Spleen (tissue), 7 donors: ENCODE data around the gene FIG4.

Experiments used
- CTCF ChIP-seq, 11 experiments: fragments of 200-600 bp in 7 of 11; fragments of 450-650 bp in 4 of 11; sonication (generic) in 4 of 11; IDR thresholded peaks in 8 of 11; conservative IDR thresholded peaks in 3 of 11; 1 replicate in 7 of 11; 2 replicates in 4 of 11; pipeline versions ENCODE4 v1.4.0 to v1.8.0; 2016 to 2021; ENCODE audit warnings: antibody characterized with exemption in 11 of 11, inconsistent platforms in 4 of 11, mild to moderate bottlenecking in 1 of 11
- POLR2AphosphoS5 ChIP-seq, 3 donors: sonication (generic); formaldehyde crosslinking; IDR thresholded peaks; one replicate each; pipeline ENCODE4 v1.5.1; 2017; ENCODE audit warnings: antibody characterized with exemption in 3 of 3
- donor health status: DM: no; HTN: no; CAD: no; lungs with moderate emphysema.
- donor health status: DM: no; HTN: no; CAD: no.
- donor health status: DM: no; HTN: no; CAD: no.

- TF ChIP-seq POLR2AphosphoS5 (IDR thresholded peaks at IDR 0.05) (no peak), CTCF (IDR thresholded peaks at IDR 0.05 in 8 of 11, conservative IDR thresholded peaks at IDR 0.05 in 3 of 11) (no peak)
Observed at GRCh38 chr6:109799664-109800063, 108.6 kb downstream of the FIG4 start.
